ENCODE measurements around the gene LZTFL1.

DNA sequence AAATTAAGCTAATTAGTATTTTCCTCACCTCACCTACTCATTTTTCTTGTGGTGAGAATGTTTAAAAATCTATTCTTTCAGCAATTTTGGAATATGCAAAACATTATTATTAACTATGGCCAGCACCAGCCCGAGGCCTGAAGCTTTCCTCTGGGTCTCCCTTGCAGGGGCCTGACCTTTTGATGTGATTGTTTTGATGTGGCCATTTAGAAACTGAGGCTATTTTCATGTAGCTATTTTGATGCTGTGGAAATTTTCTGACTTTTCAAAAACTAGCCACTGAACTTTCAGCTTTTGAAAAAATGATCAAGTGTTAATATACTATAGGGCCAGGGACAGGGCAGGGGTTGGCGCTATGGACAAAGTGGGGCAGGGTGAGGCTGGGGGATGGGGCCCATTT is 36.2 kb upstream of the LZTFL1 start:
- TF ChIP-seq, protein P1, sequence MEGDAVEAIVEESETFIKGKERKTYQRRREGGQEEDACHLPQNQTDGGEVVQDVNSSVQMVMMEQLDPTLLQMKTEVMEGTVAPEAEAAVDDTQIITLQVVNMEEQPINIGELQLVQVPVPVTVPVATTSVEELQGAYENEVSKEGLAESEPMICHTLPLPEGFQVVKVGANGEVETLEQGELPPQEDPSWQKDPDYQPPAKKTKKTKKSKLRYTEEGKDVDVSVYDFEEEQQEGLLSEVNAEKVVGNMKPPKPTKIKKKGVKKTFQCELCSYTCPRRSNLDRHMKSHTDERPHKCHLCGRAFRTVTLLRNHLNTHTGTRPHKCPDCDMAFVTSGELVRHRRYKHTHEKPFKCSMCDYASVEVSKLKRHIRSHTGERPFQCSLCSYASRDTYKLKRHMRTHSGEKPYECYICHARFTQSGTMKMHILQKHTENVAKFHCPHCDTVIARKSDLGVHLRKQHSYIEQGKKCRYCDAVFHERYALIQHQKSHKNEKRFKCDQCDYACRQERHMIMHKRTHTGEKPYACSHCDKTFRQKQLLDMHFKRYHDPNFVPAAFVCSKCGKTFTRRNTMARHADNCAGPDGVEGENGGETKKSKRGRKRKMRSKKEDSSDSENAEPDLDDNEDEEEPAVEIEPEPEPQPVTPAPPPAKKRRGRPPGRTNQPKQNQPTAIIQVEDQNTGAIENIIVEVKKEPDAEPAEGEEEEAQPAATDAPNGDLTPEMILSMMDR (conservative IDR thresholded peaks at IDR 0.05; ENCODE audit: low read depth, low read length): no peak
- no peak for TF ChIP-seq EZH2 (IDR thresholded peaks at IDR 0.05; ENCODE audit: borderline replicate concordance, low read depth, low read length, poor library complexity, severe bottlenecking)
